Sigmoid colon (tissue), 4 donors: Measurements from ENCODE around the gene TRIP10.
A peak's percentile ranks its signal among the peaks of the same experiment; 100 is the strongest.

Experiments used
- POLR2A ChIP-seq, 2 donors: fragments of 450-650 bp; IDR thresholded peaks; one replicate each; pipeline ENCODE4 v1.6.1; 2016; ENCODE audit warnings: antibody characterized with exemption in 2 of 2, mild to moderate bottlenecking in 2 of 2, moderate library complexity in 2 of 2
- POLR2AphosphoS5 ChIP-seq, 4 donors: sonication (generic); formaldehyde crosslinking; IDR thresholded peaks; one replicate each; pipeline ENCODE4 v1.6.1; 2017; ENCODE audit warnings: antibody characterized with exemption in 4 of 4
- TF ChIP-seq, protein P1 (sequence below), 4 experiments: fragments of 450-650 bp in 3 of 4; fragments of 200-600 bp in 1 of 4; IDR thresholded peaks; one replicate each; pipeline ENCODE4 v1.5.1; 2016 to 2019; ENCODE audit warnings: antibody characterized with exemption in 4 of 4, mild to moderate bottlenecking in 3 of 4, moderate library complexity in 2 of 4

DNA sequence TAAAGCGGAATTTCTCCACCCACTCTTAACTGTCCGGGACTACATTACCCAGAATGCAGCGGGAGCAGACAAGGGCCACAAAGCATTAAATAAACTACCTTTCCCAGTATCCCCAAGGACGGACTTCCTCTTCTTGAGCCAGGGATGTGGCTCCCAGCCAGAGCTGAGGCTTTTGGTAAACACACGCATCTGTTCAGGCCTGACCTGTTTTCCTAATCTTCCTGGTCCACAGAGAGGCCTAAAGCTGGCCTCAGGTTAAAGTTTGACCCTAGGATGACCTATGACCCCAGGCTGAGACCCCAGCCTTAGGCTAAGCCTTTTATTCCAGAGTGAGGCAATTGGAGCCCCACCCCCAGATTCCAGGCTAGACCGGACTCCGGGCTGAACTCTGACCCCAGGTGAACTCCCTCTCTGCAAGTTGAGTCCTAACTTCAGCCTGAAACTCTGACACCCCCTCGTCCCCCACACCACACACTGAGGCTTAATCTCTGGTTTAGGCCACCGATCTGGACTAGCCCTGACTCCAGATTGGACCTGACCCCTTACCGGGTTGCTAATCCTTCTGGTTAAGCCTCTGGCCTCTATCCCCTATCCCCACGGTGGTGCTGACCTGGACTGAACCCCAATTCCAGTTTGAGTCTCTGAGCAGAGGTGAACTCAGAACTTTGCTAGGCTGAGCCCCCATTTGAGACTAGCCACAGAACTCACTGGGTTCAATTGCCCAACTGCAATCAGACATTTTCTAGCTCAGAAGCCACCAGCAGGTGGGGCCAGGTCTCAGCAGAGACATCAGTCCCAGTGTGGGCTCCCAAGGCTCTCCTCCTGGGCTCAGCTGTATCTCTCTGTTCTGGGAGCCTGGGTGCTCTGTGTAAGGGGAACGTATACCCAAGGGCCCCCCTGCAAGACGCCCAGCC, 1.4 kb upstream of the TRIP10 start:
- TF ChIP-seq, protein P1, sequence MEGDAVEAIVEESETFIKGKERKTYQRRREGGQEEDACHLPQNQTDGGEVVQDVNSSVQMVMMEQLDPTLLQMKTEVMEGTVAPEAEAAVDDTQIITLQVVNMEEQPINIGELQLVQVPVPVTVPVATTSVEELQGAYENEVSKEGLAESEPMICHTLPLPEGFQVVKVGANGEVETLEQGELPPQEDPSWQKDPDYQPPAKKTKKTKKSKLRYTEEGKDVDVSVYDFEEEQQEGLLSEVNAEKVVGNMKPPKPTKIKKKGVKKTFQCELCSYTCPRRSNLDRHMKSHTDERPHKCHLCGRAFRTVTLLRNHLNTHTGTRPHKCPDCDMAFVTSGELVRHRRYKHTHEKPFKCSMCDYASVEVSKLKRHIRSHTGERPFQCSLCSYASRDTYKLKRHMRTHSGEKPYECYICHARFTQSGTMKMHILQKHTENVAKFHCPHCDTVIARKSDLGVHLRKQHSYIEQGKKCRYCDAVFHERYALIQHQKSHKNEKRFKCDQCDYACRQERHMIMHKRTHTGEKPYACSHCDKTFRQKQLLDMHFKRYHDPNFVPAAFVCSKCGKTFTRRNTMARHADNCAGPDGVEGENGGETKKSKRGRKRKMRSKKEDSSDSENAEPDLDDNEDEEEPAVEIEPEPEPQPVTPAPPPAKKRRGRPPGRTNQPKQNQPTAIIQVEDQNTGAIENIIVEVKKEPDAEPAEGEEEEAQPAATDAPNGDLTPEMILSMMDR (IDR thresholded peaks at IDR 0.05): peak in 3 of 4 experiments; percentile 57 to 77 (median 61)
- TF ChIP-seq POLR2AphosphoS5 (IDR thresholded peaks at IDR 0.05): peak; percentile 44 to 79 (median 71)
- TF ChIP-seq POLR2A (IDR thresholded peaks at IDR 0.05): no peak
